Measurements from ENCODE around the gene TRAF2. TPM values are rescaled to one million over a fixed set of nuclear protein-coding genes. Genes with fewer than 3 reads are reported as not detected.

TRAF2 gene
- total and polyA plus RNA-seq, 9 of the 15 experiments (the other 6 are each of a cell fraction or from before 2014, with no cell fraction given), result 0.24 to 45.2 (median 18.0) TPM

DNA sequence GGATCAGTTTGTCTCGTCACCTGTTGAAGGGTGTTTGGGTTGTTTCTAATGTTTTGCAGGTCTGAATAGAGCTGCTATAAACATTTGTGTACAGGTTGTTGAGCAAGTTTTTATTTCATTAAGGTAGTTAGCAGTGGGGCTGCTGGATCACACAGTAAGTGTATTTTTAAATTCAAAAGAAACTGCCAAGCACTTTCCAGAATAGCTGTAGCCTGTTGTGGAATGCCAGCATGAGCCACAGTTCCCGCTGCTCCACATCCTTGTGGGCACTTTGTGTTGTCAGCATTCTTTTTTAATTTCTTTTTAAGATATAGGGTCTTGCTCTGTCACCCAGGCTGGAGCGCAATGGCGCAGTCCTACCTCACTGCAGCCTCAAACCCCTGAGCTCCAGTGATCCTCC lies 43.7 kb downstream of the TRAF2 start (continued):
- TF ChIP-seq CHD7 (IDR thresholded peaks at IDR 0.05; ENCODE audit: low read depth, low read length) (no peak), MITF (IDR thresholded peaks at IDR 0.05) (no peak), MIER1 (IDR thresholded peaks at IDR 0.05; ENCODE audit: low read depth) (no peak)
